ENCODE results near the gene GID8.

DNA sequence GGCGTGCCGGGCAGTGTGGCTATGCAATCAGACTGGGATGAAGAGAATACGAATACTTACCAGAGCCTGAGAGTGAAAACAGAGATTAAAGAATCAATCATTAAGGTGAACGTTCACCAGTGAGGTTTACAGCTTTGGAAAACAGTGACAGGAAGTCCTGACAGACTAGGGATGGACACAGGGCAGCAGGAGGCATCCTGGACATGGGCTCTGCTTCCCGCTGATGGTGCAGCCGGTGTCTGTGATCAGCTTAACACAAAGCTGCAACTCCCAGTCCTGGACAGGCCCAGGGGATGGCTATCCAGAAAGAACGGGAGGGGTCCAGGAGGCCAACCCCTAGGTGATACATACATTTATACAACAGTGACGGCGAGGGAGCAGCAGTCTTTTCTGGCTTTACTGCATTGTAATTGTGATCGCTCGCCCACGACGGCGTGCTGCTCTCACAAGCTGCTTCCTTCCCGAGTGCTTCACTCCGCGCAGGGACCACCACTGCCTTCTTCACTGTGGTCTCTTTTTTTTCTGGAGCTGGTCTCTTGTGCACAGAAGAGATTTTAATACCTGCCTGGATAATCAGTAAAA is 32.3 kb upstream of the GID8 start:
- TF ChIP-seq NR2F1 (CRISPR knock-in tag; IDR thresholded peaks at IDR 0.05) (no peak), GLI4 (CRISPR knock-in tag; IDR thresholded peaks at IDR 0.05; ENCODE audit: borderline replicate concordance) (no peak), ZNF333 (CRISPR knock-in tag; IDR thresholded peaks at IDR 0.05; ENCODE audit: borderline replicate concordance) (no peak), NRL (CRISPR knock-in tag; IDR thresholded peaks at IDR 0.05; ENCODE audit: borderline replicate concordance) (no peak), BRD4 (CRISPR knock-in tag; IDR thresholded peaks at IDR 0.05) (no peak), CAMTA2 (CRISPR knock-in tag; IDR thresholded peaks at IDR 0.05; ENCODE audit: borderline replicate concordance) (no peak), HMG20B (CRISPR knock-in tag; conservative IDR thresholded peaks at IDR 0.05) (no peak)
- TF ChIP-seq, protein P1, sequence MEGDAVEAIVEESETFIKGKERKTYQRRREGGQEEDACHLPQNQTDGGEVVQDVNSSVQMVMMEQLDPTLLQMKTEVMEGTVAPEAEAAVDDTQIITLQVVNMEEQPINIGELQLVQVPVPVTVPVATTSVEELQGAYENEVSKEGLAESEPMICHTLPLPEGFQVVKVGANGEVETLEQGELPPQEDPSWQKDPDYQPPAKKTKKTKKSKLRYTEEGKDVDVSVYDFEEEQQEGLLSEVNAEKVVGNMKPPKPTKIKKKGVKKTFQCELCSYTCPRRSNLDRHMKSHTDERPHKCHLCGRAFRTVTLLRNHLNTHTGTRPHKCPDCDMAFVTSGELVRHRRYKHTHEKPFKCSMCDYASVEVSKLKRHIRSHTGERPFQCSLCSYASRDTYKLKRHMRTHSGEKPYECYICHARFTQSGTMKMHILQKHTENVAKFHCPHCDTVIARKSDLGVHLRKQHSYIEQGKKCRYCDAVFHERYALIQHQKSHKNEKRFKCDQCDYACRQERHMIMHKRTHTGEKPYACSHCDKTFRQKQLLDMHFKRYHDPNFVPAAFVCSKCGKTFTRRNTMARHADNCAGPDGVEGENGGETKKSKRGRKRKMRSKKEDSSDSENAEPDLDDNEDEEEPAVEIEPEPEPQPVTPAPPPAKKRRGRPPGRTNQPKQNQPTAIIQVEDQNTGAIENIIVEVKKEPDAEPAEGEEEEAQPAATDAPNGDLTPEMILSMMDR (CRISPR knock-in tag; IDR thresholded peaks at IDR 0.05) = no peak
- TF ChIP-seq, protein P2, sequence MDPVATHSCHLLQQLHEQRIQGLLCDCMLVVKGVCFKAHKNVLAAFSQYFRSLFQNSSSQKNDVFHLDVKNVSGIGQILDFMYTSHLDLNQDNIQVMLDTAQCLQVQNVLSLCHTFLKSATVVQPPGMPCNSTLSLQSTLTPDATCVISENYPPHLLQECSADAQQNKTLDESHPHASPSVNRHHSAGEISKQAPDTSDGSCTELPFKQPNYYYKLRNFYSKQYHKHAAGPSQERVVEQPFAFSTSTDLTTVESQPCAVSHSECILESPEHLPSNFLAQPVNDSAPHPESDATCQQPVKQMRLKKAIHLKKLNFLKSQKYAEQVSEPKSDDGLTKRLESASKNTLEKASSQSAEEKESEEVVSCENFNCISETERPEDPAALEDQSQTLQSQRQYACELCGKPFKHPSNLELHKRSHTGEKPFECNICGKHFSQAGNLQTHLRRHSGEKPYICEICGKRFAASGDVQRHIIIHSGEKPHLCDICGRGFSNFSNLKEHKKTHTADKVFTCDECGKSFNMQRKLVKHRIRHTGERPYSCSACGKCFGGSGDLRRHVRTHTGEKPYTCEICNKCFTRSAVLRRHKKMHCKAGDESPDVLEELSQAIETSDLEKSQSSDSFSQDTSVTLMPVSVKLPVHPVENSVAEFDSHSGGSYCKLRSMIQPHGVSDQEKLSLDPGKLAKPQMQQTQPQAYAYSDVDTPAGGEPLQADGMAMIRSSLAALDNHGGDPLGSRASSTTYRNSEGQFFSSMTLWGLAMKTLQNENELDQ (CRISPR knock-in tag; IDR thresholded peaks at IDR 0.05; ENCODE audit: borderline replicate concordance) = no peak
- TF ChIP-seq, protein P3, sequence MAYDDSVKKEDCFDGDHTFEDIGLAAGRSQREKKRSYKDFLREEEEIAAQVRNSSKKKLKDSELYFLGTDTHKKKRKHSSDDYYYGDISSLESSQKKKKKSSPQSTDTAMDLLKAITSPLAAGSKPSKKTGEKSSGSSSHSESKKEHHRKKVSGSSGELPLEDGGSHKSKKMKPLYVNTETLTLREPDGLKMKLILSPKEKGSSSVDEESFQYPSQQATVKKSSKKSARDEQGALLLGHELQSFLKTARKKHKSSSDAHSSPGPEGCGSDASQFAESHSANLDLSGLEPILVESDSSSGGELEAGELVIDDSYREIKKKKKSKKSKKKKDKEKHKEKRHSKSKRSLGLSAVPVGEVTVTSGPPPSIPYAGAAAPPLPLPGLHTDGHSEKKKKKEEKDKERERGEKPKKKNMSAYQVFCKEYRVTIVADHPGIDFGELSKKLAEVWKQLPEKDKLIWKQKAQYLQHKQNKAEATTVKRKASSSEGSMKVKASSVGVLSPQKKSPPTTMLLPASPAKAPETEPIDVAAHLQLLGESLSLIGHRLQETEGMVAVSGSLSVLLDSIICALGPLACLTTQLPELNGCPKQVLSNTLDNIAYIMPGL (CRISPR knock-in tag; IDR thresholded peaks at IDR 0.05; ENCODE audit: borderline replicate concordance in 1 of 2, low read depth in 1 of 2) = no peak
- TF ChIP-seq, protein P4, sequence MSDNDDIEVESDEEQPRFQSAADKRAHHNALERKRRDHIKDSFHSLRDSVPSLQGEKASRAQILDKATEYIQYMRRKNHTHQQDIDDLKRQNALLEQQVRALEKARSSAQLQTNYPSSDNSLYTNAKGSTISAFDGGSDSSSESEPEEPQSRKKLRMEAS (IDR thresholded peaks at IDR 0.05) = no peak
- TF ChIP-seq, protein P5, sequence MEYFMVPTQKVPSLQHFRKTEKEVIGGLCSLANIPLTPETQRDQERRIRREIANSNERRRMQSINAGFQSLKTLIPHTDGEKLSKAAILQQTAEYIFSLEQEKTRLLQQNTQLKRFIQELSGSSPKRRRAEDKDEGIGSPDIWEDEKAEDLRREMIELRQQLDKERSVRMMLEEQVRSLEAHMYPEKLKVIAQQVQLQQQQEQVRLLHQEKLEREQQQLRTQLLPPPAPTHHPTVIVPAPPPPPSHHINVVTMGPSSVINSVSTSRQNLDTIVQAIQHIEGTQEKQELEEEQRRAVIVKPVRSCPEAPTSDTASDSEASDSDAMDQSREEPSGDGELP (IDR thresholded peaks at IDR 0.05; ENCODE audit: borderline replicate concordance, low read depth) = no peak
